Measurements from ENCODE around the gene ZNF341.

GRCh38 chr20:33757458-33757857 is 25.7 kb downstream of the ZNF341 start:
- TF ChIP-seq CTCF (IDR thresholded peaks at IDR 0.05; ENCODE audit: low read length): no peak
- TF ChIP-seq EZH2phosphoT487 (IDR thresholded peaks at IDR 0.05; ENCODE audit: low read length): no peak
- no peak for TF ChIP-seq EZH2 (optimal IDR thresholded peaks at IDR 0.05; ENCODE audit: low read depth, low read length)

All from MM.1S (cell line).